ENCODE data around the gene NMRAL1. TPM values are rescaled to one million over a fixed set of nuclear protein-coding genes. Genes with fewer than 3 reads are reported as not detected.

NMRAL1 gene
- total and polyA plus RNA-seq, 10 of the 15 experiments (the other 5 are each of a cell fraction or from before 2014, with no cell fraction given), result 4.8 to 102 (median 62.5) TPM

DNA sequence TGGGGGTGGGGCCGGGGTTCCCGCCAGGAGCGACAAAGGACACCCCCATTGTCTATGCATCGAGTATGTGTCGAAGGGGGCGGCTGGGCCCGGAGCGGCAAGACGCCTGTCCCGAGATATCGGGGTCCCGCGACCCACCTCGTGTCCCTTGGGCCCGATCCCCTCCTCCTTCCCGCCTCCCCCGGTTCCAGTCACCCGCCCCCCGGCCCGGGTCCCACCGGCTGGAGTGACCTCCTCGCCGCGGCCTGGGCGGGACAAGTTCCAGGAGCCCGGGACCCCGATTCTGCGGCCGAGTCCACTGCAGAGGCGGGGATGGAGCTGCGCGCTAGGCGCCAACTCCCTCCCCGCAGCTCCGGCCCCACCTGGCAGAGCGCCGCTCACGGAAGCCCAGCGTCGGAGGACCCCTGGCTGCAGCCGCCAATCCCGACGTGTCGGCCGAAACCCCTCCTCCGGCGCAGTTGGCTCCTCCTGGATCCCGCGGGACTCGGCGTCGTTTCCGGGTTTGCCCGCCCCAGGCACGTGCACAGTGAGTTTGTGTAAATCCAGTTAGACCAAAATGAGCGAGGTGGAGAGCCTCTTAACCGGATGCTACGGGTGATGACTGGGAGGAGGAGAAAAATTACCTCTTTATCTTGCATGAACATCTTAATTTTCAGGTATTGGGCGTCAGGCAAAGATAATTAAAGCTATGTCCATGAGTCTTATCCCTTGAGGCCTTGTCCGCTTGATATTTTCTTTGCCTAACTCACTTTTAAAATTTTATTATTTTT, at the start of gene NMRAL1 (continued):
- TF ChIP-seq, protein P1, sequence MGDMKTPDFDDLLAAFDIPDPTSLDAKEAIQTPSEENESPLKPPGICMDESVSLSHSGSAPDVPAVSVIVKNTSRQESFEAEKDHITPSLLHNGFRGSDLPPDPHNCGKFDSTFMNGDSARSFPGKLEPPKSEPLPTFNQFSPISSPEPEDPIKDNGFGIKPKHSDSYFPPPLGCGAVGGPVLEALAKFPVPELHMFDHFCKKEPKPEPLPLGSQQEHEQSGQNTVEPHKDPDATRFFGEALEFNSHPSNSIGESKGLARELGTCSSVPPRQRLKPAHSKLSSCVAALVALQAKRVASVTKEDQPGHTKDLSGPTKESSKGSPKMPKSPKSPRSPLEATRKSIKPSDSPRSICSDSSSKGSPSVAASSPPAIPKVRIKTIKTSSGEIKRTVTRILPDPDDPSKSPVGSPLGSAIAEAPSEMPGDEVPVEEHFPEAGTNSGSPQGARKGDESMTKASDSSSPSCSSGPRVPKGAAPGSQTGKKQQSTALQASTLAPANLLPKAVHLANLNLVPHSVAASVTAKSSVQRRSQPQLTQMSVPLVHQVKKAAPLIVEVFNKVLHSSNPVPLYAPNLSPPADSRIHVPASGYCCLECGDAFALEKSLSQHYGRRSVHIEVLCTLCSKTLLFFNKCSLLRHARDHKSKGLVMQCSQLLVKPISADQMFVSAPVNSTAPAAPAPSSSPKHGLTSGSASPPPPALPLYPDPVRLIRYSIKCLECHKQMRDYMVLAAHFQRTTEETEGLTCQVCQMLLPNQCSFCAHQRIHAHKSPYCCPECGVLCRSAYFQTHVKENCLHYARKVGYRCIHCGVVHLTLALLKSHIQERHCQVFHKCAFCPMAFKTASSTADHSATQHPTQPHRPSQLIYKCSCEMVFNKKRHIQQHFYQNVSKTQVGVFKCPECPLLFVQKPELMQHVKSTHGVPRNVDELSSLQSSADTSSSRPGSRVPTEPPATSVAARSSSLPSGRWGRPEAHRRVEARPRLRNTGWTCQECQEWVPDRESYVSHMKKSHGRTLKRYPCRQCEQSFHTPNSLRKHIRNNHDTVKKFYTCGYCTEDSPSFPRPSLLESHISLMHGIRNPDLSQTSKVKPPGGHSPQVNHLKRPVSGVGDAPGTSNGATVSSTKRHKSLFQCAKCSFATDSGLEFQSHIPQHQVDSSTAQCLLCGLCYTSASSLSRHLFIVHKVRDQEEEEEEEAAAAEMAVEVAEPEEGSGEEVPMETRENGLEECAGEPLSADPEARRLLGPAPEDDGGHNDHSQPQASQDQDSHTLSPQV (IDR thresholded peaks at IDR 0.05), result no peak
- no peak for TF ChIP-seq NFIC (IDR thresholded peaks at IDR 0.05; ENCODE audit: low read depth, low read length)
- no peak for TF ChIP-seq SUZ12 (IDR thresholded peaks at IDR 0.05; ENCODE audit: unreplicated experiment)
- no peak for TF ChIP-seq SIN3A (IDR thresholded peaks at IDR 0.05; ENCODE audit: low read depth, low read length)
- TF ChIP-seq ZZZ3 (IDR thresholded peaks at IDR 0.05; ENCODE audit: control insufficient read depth, insufficient read length, low read depth), result no peak
- 0 out of 4 replicates have a peak, but pooled peaks of 1 of the 2 experiments have one; percentile 16 for TF ChIP-seq ETV6 (conservative IDR thresholded peaks at IDR 0.05 in 1 of 2, IDR thresholded peaks at IDR 0.05 in 1 of 2; ENCODE audit: borderline replicate concordance in 1 of 2, low read depth in 1 of 2)
- peak; percentile 55 for TF ChIP-seq HCFC1 (IDR thresholded peaks at IDR 0.05; ENCODE audit: low read length)
- no peak for TF ChIP-seq ASH2L (IDR thresholded peaks at IDR 0.05; ENCODE audit: borderline replicate concordance, low read depth)
- peak; percentile 57 for TF ChIP-seq NBN (IDR thresholded peaks at IDR 0.05)
- TF ChIP-seq TCF3 (IDR thresholded peaks at IDR 0.05; ENCODE audit: borderline replicate concordance, insufficient read depth, low read depth, low read length), result peak; percentile 71; the same call in 1 of the 2 replicates
- no peak for TF ChIP-seq SKIL (IDR thresholded peaks at IDR 0.05; ENCODE audit: low read depth, poor library complexity, severe bottlenecking)
- TF ChIP-seq NFYA (IDR thresholded peaks at IDR 0.05; ENCODE audit: borderline replicate concordance, low read depth, low read length), result no peak

Data from GM12878 (cell line).